Testis (tissue), 2 donors: Measurements from ENCODE around the gene CYP21A2.
"Not testable (repeated sequence)": the region's sequence is repeated elsewhere in the genome, so short reads cannot be mapped to it uniquely, and the experiment has no call there.

Experiments
- POLR2A ChIP-seq: fragments of 450-650 bp; IDR thresholded peaks from one replicate; pipeline ENCODE4 v1.6.1; 2017; ENCODE audit warnings: antibody characterized with exemption, mild to moderate bottlenecking, moderate library complexity
- TF ChIP-seq, protein P1 (sequence below), 3 experiments: fragments of 450-650 bp in 2 of 3; fragments of 200-600 bp in 1 of 3; sonication (generic) in 1 of 3; IDR thresholded peaks; one replicate each; pipeline ENCODE4 v1.5.1; 2016 to 2019; ENCODE audit warnings: antibody characterized with exemption in 3 of 3, mild to moderate bottlenecking in 2 of 3, moderate library complexity in 1 of 3

DNA sequence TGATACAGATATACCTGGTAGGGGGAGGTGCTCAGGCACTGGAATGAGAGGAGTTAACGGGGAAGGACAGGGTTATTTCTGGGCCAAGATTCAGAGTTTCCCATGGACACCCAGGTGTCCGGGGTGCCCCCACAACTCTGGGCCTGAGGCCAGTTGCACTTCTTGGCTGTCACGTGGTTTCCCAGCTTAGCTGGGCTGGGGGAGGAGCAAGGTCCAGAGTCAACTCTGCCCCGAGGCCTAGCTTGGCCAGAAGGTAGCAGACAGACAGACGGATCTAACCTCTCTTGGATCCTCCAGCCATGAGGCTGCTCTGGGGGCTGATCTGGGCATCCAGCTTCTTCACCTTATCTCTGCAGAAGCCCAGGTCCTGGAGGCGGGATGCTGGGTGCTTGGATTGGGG is 23.7 kb upstream of the CYP21A2 start, which contains the start of gene C4B:
- TF ChIP-seq, protein P1, sequence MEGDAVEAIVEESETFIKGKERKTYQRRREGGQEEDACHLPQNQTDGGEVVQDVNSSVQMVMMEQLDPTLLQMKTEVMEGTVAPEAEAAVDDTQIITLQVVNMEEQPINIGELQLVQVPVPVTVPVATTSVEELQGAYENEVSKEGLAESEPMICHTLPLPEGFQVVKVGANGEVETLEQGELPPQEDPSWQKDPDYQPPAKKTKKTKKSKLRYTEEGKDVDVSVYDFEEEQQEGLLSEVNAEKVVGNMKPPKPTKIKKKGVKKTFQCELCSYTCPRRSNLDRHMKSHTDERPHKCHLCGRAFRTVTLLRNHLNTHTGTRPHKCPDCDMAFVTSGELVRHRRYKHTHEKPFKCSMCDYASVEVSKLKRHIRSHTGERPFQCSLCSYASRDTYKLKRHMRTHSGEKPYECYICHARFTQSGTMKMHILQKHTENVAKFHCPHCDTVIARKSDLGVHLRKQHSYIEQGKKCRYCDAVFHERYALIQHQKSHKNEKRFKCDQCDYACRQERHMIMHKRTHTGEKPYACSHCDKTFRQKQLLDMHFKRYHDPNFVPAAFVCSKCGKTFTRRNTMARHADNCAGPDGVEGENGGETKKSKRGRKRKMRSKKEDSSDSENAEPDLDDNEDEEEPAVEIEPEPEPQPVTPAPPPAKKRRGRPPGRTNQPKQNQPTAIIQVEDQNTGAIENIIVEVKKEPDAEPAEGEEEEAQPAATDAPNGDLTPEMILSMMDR (IDR thresholded peaks at IDR 0.05): not testable (repeated sequence)
- not testable (repeated sequence) for TF ChIP-seq POLR2A
